Spinal cord (tissue), 10 donors: ENCODE results near the gene HOXA7. TPM values are rescaled to one million over a fixed set of nuclear protein-coding genes. Genes with fewer than 3 reads are reported as not detected.
A peak's percentile ranks its signal among the peaks of the same experiment; 100 is the strongest.

Source experiments
- DNase-seq, 6 donors: peaks; one replicate each; pipeline versions ENCODE4 v3.0.0 to v3.0.0-alpha.2; 2013 to 2015; ENCODE audit warnings: low spot score in 6 of 6, low read depth in 4 of 6
- H3K27ac ChIP-seq: one replicate; pipeline ENCODE4 v1.5.1; 2013; ENCODE audit warnings: low read depth, low read length, control low read depth
- H3K27me3 ChIP-seq: one replicate; pipeline ENCODE4 v1.6.1; 2013; ENCODE audit warnings: low read length; ENCODE audit not compliant: control insufficient read depth, insufficient read depth
- H3K36me3 ChIP-seq: one replicate; pipeline ENCODE4 v1.6.1; 2013; ENCODE audit warnings: low read length; ENCODE audit not compliant: control insufficient read depth, insufficient read depth
- H3K4me1 ChIP-seq: one replicate; pipeline ENCODE4 v1.6.1; 2013; ENCODE audit warnings: low read length; ENCODE audit not compliant: control insufficient read depth, insufficient read depth
- H3K4me3 ChIP-seq: one replicate; pipeline ENCODE4 v1.5.1; 2013; ENCODE audit warnings: low read depth, low read length, control low read depth
- H3K9me3 ChIP-seq: one replicate; pipeline ENCODE4 v1.6.1; 2013; ENCODE audit warnings: low read length; ENCODE audit not compliant: control insufficient read depth, insufficient read depth
- WGBS: methylation state at CpG from one replicate; pipeline ENCODE4 v1.1.5; 2013; ENCODE audit warnings: missing lambda C conversion rate; ENCODE audit not compliant: insufficient coverage; 5-methylcytosine and 5-hydroxymethylcytosine counted together
- polyA plus RNA-seq, 2 donors: library from polyadenylated mRNA; unstranded; fragments of 120-200 nt; gene quantifications; one replicate each; pipeline ENCODE4 v1.2.1, GENCODE V29; 2013; ENCODE audit not compliant: insufficient read length in 2 of 2
- total RNA-seq, 2 donors: library from RNA; depleted of rRNA in 1 of 2; stranded (reverse); fragments of 120-200 nt in 1 of 2; fragments of >200 nt in 1 of 2; gene quantifications; one replicate each; pipeline versions ENCODE4 v1.2.3 to v1.2.4, GENCODE V29; 2013 to 2014
- donor health status: healthy.

The HOXA7 gene
- total and polyA plus RNA-seq, 4 donors: 9.6 to 111 (median 52.1) TPM

DNA sequence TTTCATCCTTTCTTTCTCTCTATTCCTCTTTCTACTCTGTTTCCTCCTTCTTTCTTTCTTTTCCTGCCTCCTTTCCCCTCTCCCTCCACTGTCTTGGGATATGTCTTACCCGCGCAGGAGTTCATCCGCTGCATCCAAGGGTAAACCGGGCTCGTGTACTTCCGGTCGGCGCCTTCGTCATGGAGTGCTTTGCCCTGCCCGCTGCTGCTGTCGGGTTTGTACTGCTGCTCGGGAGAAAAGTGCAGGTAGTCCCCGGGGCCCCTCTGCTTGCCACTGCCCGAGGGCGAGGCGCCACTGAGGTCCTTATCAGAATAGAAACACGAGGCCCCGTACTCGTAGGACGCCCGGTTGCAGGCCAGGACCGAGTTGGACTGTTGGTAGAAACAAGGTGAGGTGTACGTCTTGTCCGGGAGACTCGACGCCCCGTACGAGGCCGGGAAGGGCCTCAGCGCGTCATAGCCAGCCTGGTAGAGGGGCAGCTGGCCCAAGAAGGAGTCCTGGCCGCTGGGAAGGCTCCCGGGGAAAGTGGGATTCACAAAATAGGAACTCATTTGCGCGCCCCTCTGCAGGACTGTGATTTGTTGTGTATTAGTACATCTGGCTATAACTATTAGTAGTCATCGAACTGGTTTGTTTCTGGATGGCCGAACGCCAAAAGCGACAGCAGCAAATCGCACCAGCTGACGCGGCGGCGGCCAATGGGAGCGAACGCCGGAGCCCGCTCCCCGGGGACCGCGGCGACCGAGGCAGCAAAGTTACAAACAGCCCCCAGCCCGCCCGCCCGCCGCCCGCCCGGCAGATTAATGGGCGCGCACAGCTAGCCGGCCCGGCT is 9.1 kb downstream of the HOXA7 start, which contains the start of gene HOXA6:
TSS of gene HOXA6 (minus strand) at position 576 of the 832 bp plus-strand sequence. CDS start at position 551, 25 bp downstream.
- H3K36me3 ChIP-seq: peaks cover 42% of the 10 kb centered on the region
- H3K4me3 ChIP-seq: peak within 1 kb of the TSS; percentile 91
- H3K27me3 ChIP-seq: peaks cover 4% of the 10 kb centered on the region
- H3K27ac ChIP-seq: peak within 1 kb of the TSS; percentile 99
- 10% methylated on average over 63 of the region's 63 CpGs for WGBS
- H3K9me3 ChIP-seq: no peaks in the 10 kb centered on the region
- DNase-seq: peak in 2 of 6 donors; percentile 87 to 96
- peaks cover 77% of the 10 kb centered on the region for H3K4me1 ChIP-seq

DNA sequence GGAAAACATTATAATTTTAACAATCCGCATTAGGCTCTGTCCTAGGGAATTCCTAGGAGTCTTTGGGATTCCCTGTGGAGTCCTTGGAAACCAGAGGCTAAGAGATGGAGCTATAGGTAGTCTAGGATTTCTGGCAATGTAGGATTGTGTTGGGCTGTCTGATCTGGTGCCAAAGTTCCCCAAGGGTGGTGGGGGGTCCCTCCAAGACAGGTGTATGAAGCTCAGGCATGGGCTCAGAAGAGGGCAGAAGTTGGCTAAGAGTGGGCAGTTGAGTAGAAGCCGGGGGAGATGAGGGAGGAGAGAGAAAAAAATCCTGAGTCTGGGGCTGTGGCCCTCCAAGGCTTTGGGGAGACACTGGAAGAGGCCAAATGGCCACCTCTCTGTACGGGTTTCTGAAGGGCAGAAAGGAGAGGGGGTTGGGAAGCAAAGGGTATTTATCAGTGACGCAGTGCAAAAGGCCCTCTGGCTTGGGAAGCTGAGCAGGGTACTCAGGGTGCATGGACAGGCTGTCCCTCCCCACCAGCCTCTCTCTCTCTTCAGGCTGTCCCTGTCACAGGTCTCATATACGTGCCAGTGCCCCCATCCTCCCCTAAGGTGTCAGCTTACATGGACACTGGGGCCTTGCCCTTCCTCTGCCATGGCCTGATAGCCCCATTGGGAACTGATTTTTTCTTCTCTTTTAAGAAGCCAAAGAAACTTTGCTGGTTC is 9.8 kb downstream of the HOXA7 start:
- Histone ChIP-seq H3K4me3 (peak overlapping the region; percentile 91), H3K27me3 (peaks cover 6% of the 10 kb centered on the region), H3K4me1 (peaks cover 77% of the 10 kb centered on the region), H3K36me3 (peaks cover 49% of the 10 kb centered on the region), H3K27ac (peak overlapping the region; percentile 99), H3K9me3 (no peaks in the 10 kb centered on the region)
- DNase-seq: no peak
- 45% methylated on average over 4 of the region's 5 CpGs for WGBS

DNA sequence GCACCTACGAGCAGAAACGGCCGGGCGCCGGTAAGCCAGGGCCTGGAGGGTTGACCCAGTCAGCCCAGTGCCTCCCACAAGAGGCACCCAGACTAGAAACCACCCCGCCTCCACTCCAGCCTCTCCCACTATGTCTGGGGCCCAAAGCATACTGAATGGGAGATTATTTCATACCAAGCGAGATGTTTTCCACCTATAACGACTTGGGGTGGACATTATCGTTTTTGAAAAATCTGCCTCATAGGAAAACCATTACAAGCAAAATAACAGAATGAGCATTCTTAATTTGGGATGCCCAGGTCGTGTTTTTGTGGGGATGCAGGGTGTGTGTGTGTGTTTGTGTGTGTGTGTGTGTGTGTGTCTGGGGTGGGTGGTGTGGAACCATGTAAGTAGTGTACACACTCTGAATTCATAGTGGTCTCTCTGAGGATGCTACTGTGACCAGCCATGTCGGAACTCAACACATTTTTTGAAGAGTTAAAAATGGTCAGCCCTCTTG is 10.5 kb downstream of the HOXA7 start:
- Histone ChIP-seq H3K27ac (peak overlapping the region; percentile 99), H3K36me3 (peaks cover 49% of the 10 kb centered on the region), H3K4me1 (peaks cover 71% of the 10 kb centered on the region), H3K9me3 (no peaks in the 10 kb centered on the region), H3K27me3 (peaks cover 6% of the 10 kb centered on the region), H3K4me3 (peak overlapping the region; percentile 91)
- DNase-seq: no peak
- WGBS: 30% methylated on average over 7 of the region's 11 CpGs

DNA sequence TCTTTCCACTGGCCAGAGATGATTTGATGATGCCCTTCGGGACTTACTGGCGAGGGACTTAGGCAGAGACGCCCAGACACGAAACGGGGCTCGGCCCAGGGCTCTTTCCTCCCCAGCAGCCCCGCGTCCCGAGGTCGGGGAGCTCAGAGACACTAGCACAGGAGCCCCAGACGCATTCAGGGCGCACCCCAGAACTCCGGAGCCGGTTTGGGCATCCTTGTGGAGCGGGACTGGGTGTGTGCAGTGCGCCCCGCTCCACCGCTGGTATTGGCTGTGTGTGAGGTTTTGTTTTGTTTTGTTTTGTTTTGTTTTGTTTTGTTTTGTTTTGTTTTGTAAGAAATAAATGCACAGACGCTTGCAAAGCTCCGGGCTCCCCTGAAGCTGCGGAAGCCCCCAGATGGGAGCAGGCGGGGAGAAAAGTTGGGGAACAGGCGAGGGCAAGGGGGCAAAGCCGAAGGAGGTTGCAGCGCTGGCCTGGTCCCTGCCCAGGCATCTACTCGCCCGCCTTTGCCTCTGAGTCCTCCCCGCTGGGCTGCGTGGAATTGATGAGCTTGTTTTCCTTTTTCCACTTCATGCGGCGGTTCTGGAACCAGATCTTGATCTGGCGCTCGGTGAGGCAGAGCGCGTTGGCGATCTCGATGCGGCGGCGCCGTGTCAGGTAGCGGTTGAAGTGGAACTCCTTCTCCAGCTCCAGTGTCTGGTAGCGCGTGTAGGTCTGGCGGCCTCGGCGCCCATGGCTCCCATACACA is 11.1 kb downstream of the HOXA7 start:
- Histone ChIP-seq H3K27me3 (peaks cover 6% of the 10 kb centered on the region), H3K4me1 (peaks cover 73% of the 10 kb centered on the region)

DNA sequence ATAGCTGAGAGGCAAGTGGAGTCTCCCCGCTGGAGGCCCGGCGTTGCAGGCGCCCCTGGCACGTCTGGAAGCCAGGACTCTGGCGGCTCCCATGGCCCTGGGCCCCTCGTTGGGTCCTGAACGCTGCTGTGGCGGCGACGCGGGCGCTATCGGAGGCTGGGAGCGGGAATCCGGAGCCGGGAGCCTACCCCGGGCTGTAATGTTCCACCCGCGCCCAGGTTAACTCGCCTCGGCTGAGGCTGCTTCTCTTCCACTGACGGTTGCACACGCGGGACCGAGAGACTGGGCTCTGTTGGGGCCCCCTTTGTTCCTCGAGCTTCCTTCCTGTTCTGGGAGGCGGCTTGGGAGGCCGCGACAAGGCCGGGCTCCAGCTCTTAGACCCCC is 11.7 kb downstream of the HOXA7 start:
- peaks cover 6% of the 10 kb centered on the region for H3K27me3 ChIP-seq
- DNase-seq: no peak

More for the DNA sequence above, 11.1 kb downstream of the HOXA7 start:
- Histone ChIP-seq H3K27ac (peak overlapping the region; percentile 99), H3K4me3 (peak overlapping the region; percentile 91), H3K36me3 (peaks cover 49% of the 10 kb centered on the region), H3K9me3 (no peaks in the 10 kb centered on the region)
- DNase-seq: no peak
- WGBS: 16% methylated on average over 47 of the region's 47 CpGs

DNA sequence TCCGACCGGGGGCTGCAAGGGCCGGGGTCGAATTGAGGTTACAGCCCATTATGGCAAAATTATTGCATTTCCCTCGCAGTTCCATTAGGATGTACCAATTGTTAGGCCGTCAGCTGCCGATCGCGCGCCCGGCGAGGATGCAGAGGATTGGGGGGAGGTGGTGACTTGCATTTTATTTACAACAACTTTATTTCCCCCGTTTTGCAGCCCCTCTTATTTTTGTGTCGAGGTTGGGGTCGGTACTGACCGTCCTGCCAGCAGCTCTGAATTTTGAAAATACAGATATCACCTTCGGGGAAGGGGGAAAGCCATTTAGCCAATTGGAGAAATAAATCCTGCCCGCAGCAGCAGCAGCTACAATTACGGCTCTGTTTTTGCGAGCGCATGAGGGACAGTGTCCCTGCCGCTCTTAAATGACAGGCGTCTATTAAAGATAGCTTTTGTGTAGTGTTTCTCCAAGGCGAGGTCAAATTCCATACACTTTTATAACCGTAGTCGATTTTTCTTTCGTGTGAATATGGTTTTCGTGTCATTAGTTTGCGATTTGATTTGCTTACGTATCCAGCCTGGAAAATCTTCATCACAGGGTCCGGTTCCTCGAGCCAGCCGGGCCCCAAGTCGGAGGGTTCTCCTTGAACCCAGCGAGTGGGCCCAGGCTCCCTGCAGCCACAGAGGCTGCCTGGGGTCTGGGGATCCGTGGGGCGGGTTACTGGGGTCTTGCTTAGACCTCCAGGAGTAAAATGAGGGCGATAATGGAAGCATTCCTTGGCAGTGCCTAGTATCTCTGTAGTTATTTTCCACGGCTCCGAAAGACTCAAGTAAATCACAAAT is 12.3 kb downstream of the HOXA7 start:
- peak overlapping the region; percentile 91 for H3K4me3 ChIP-seq
- peaks cover 6% of the 10 kb centered on the region for H3K27me3 ChIP-seq
- WGBS: 15% methylated on average over 26 of the region's 40 CpGs
- peak in 2 of 6 donors; percentile 68 to 83 for DNase-seq
- H3K4me1 ChIP-seq: peaks cover 75% of the 10 kb centered on the region
- peak overlapping the region; percentile 99 for H3K27ac ChIP-seq
- H3K36me3 ChIP-seq: peaks cover 57% of the 10 kb centered on the region
- no peaks in the 10 kb centered on the region for H3K9me3 ChIP-seq

More for the DNA sequence above, 11.7 kb downstream of the HOXA7 start:
- H3K9me3 ChIP-seq: no peaks in the 10 kb centered on the region
- peak overlapping the region; percentile 99 for H3K27ac ChIP-seq
- peaks cover 51% of the 10 kb centered on the region for H3K36me3 ChIP-seq
- peaks cover 73% of the 10 kb centered on the region for H3K4me1 ChIP-seq
- 15% methylated on average over 31 of the region's 31 CpGs for WGBS
- peak overlapping the region; percentile 91 for H3K4me3 ChIP-seq

DNA sequence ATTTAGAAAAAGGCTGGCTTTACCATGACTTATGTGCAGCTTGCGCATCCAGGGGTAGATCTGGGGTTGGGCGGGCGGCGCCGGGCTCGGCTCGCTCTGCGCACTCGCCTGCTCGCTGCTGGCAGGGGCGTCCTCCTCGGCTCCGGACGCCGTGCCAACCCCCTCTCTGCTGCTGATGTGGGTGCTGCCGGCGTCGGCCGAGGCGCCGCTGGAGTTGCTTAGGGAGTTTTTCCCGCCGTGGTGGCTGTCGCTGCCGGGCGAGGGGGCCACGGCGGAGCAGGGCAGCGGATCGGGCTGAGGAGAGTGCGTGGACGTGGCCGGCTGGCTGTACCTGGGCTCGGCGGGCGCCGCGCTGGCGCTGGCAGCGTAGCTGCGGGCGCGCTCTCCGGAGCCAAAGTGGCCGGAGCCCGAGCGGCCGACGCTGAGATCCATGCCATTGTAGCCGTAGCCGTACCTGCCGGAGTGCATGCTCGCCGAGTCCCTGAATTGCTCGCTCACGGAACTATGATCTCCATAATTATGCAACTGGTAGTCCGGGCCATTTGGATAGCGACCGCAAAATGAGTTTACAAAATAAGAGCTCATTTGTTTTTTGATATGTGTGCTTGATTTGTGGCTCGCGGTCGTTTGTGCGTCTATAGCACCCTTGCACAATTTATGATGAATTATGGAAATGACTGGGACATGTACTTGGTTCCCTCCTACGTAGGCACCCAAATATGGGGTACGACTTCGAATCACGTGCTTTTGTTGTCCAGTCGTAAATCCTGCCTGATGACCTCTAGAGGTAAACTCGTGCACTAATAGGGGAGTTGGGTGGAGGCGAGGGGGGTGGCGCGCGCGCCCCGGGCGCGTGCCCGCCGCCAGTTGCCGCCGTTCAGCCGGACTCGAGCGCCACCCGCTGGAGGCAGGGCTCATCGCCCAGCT is 13.2 kb downstream of the HOXA7 start, which contains the start of gene HOXA5:
TSS of gene HOXA5 (minus strand) at position 659 of the 927 bp plus-strand sequence. CDS start at position 585, 74 bp downstream.
- H3K4me1 ChIP-seq: peaks cover 75% of the 10 kb centered on the region
- peak within 1 kb of the TSS; percentile 91 for H3K4me3 ChIP-seq
- H3K36me3 ChIP-seq: peaks cover 57% of the 10 kb centered on the region
- peak within 1 kb of the TSS; percentile 99 for H3K27ac ChIP-seq
- no peaks in the 10 kb centered on the region for H3K9me3 ChIP-seq
- peak in 2 of 6 donors; percentile 91 to 96 for DNase-seq
- H3K27me3 ChIP-seq: peaks cover 6% of the 10 kb centered on the region
- 4% methylated on average over 81 of the region's 86 CpGs for WGBS

DNA sequence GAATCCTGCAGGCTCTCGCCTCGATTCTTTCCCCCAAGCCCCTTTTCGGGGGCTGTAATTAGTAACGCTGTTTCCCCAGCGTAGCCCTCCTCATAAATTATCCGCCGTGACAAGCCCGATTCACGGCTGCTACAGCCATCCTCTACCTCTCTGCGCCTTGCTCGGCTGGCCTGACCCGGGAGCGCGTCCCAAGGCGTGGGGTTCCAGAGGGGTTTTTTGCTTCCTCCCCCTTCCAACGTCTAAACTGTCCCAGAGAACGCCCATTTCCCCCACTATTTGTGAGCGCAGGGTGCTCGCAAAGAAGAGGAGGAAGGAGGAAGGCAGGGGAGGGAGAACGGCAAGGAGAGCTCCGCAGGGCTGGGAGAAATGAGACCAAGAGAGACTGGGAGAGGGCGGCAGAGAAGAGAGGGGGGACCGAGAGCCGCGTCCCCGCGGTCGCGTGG is 13.9 kb downstream of the HOXA7 start:
- no peak for DNase-seq
- Histone ChIP-seq H3K4me3 (peak overlapping the region; percentile 91), H3K27ac (peak overlapping the region; percentile 99), H3K36me3 (peaks cover 57% of the 10 kb centered on the region), H3K9me3 (no peaks in the 10 kb centered on the region), H3K27me3 (peaks cover 6% of the 10 kb centered on the region), H3K4me1 (peaks cover 70% of the 10 kb centered on the region)
- 4% methylated on average over 20 of the region's 29 CpGs for WGBS
